Activated CD4-positive, alpha-beta T cell treated with anti-CD3 and anti-CD28 coated beads for 24 hours (primary cell): Measurements from ENCODE around the gene XRCC5.
"Not testable (repeated sequence)": the region's sequence is repeated elsewhere in the genome, so short reads cannot be mapped to it uniquely, and the experiment has no call there.

Experiments
- DNase-seq, 2 donors: peaks; one replicate each; pipeline ENCODE4 v3.0.0-alpha.2; 2020; ENCODE audit warnings: low read depth in 2 of 2

Gene XRCC5

DNA sequence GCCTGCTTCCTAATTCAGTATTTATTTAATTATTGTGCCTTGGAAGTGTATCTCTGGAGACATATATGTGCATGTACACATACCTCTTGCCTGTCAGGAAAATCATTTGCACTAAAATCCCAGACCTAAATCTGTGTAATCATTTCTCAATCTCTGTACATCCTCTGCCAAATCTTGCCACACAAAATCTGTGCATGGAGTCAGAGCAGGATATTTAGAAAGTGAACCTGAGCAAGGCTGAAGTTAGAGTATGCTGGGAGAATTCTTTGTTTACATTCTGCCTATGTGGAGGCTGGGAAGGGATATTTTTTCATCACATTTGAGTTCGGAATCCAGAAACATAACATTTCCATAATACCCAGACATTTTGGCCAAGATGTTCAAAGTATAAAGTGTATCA is 9.3 kb downstream of the XRCC5 start:
- DNase-seq: no peak

- DNase-seq: no peak
Observed at GRCh38 chr2:216119146-216119545, 10.0 kb downstream of the XRCC5 start.

GRCh38 chr2:216119986-216120385 is 10.8 kb downstream of the XRCC5 start:
- DNase-seq: no peak

- no peak for DNase-seq
Observed at GRCh38 chr2:216121255-216121654, 12.1 kb downstream of the XRCC5 start.

- no peak for DNase-seq
Observed at GRCh38 chr2:216126943-216127342, 17.8 kb downstream of the XRCC5 start.

- no peak for DNase-seq
Observed at GRCh38 chr2:216130346-216130971, 21.3 kb downstream of the XRCC5 start.

DNA sequence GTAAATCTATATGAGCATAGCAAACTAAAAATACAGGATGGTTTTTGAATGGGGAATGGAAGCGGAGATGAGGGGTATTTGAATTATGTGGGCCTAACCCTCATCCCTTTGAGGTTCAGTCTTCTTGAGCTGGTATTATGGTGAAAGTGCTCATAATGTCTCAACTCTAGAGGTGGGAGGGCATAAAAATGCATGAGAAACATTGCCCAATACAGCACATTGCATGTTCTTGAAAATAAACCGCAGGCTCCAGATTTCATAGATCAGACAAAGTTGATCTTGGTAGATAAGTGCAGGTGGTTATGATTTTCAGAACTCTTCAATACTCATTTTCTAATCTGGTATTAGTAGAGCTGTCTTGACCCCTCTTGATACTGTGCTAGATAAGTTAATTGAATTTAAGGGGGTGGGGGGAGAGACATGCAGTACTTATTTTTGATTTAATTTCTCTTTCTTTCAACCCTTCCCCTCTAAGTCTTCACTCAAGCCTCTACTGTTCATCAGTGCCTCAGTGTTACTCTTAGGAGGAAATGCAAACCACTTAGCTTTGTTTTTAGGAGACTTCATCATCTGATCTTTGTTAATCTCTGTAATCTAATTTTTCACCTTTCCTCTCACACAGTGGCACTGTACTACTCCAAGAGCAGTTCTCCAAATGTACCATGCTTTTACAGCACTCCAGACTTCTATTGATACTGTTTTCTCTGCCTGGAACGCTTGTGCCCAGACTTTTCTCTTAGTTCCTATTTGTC is 22.2 kb downstream of the XRCC5 start:
- DNase-seq: no peak

DNA sequence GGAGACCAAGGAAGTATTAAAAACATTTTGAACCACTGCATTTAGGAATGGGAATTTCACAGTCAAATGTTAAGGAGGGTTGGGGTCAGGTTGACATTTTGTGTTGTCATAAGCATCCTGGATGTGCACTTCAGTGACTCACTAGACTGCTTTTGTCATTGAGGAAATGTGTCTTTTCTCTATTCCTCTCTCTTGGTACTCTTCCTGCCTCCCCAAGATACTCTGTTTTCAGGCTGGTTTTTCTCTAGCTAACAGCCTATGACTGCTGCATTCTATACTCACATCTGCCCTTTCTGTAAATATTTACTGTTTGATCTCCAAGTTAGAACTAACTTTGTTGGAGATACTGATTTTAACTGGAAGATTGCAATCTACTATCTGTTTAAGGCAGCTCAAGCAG is 23.4 kb downstream of the XRCC5 start:
- no peak for DNase-seq

- no peak for DNase-seq
Observed at GRCh38 chr2:216133397-216133796, 24.2 kb downstream of the XRCC5 start.

- no peak for DNase-seq
Observed at GRCh38 chr2:216134958-216135541, 25.9 kb downstream of the XRCC5 start.

DNA sequence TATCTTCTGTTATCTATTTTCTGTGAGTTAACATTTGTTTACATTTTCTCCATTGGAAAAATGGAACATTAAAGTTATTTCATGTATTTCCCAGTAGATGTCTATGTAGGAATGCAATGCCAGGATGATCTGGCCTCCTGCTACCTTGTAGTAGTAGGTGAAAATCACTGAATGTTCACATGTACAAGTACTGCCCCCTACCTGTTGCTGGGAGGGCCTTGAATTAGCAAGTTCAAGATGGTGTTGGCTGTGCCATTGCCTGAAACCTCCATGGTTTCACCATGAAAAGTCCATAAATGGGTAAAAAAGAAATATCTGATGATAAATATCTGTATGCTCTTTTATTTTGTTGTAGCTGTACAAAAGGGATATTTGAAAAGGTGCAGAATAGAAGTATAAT is 30.7 kb downstream of the XRCC5 start:
- no peak for DNase-seq

GRCh38 chr2:216141516-216141915 is 32.4 kb downstream of the XRCC5 start:
- not testable (repeated sequence) for DNase-seq

DNA sequence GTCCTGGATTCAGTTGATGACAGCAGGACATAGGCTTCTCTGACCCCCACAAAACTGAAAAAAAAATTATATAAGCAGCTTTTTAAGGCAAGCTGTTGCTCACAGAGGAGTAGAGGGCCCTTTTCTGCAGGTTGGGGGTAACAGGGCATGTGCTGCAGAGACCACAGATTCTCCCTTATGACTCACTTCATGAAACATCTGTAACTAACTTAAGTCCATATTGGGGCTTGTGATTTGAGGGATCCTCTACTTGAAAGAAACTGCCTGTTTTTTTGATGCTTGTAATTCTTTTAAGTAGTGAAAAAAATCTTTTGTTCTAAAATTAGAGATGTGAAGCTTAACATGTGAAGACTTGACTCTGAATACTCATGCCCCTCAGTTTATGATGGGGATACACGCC is 33.4 kb downstream of the XRCC5 start:
- no peak for DNase-seq

DNA sequence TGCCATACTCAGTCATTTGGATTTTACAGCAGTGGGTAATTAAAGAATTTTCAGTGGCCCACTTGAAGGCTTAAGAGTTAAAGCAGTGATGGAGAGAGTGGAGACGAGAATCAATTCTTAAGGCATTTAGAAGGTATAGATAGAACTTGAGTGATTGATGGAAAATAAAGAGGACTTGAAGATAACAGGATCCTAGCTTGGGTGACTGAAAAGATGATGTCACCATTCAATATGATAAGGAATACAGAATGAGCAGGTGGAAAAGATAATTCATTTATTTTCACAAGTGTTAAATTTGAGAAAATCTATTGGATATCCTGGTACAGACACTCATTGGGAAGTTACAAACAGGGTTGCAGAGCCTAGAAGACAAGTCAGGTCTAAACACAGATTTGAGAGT is 35.2 kb downstream of the XRCC5 start:
- no peak for DNase-seq

DNA sequence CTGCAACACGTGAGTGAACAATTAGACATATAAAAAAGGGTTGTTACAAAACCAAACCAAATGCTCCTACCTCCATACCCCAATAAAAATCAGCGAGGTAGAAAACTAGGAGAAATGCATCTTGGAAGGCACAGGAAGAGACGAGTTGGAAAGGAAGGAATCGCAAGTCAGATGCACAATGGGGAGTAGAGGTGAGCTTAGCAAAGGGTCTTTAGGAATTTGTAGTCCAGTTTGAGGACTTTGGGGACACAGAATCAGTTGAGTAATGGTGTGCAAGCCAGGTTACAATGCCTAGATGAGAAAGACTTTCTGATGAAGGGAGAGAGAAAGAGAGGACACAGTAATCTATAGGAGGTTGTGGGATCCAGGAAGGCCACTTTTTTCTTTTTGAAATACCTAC is 35.7 kb downstream of the XRCC5 start:
- DNase-seq: no peak

DNA sequence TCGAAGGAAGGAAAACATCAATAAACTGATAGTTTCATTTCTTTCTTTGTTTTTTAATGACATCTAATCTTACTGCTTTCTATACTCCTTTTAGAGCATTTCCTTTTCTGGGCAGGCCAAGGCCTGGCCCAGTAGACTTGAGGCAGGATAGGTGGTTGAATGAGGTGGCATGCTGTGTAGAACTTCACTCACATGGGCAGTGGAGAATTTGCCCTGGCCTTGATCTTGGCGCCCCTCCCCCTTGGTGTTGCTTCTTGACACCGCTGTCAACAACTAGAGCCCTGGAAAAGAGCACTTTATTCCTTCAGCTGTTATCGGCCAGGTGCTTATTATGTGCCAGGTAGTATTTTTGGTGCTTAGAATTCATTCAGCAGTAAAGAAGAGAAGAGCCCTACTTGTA is 37.4 kb downstream of the XRCC5 start:
- DNase-seq: no peak

- DNase-seq: no peak
Observed at GRCh38 chr2:216147172-216148131, 38.3 kb downstream of the XRCC5 start.

DNA sequence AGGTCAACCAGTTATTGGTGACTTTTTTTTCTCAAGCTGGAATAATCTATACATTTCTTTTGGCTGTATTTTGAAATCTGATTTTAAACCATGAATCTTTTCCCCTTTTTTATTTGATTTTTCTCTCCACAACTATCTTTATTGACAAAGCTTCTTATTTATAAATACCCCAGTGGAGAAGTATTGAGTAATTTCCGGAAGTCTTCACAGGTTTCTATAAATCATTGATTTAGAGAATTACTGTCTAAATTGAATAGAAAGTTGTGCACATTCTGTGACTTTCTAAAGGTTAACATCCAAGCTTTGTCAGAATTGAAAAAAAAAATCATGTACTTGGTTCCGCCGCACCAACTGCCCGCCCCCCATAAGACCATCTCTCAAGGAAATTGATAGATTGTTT is 39.8 kb downstream of the XRCC5 start:
- no peak for DNase-seq

DNA sequence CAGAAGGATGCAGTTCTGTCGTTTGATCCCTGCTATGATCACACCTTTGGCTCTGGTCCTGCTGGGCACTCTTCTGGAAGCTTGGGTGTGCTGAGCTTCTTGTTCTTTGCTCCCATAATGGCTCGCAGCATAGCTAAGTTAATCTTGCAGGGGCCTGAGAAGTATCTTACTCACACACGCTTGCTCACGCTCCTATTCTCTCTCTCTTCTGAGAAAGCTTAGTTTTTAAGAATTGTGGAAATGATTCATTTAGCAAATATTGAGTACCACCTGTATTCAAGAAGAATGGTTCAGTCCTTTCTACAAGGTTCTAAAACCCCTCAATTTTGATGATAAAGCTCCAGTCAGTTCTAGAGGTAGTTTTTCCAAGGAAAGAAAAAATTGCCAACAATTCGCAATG is 40.6 kb downstream of the XRCC5 start:
- DNase-seq: no peak

- DNase-seq: no peak
Observed at GRCh38 chr2:216151313-216152025, 42.3 kb downstream of the XRCC5 start.

GRCh38 chr2:216155954-216156353 is 46.8 kb downstream of the XRCC5 start:
- no peak for DNase-seq
